Aorta (tissue), 5 donors: ENCODE data around the gene CCT6B. TPM values are rescaled to one million over a fixed set of nuclear protein-coding genes. Genes with fewer than 3 reads are reported as not detected.
"Not testable (repeated sequence)": the region's sequence is repeated elsewhere in the genome, so short reads cannot be mapped to it uniquely, and the experiment has no call there.

ENCODE experiments used
- ATAC-seq: fragments of 200-7000 bp; cut with Tn5 transposase; one replicate; pipeline ENCODE4 v1.9.1; 2022; ENCODE audit warnings: moderate library complexity; ENCODE audit not compliant: low FRiP score
- DNase-seq, 2 donors: peaks; one replicate each; pipeline ENCODE4 v3.0.0-alpha.2; 2020
- H3K27ac ChIP-seq, 2 donors: one replicate each; pipeline ENCODE4 v1.5.1; 2013; ENCODE audit warnings: low read length in 2 of 2, mild to moderate bottlenecking in 2 of 2, moderate library complexity in 2 of 2, control low read depth in 1 of 2, inconsistent platforms in 1 of 2, low read depth in 1 of 2
- H3K27me3 ChIP-seq, 2 donors: one replicate each; pipeline ENCODE4 v1.6.1; 2013; ENCODE audit warnings: control low read depth in 1 of 2, low read length in 1 of 2, mild to moderate bottlenecking in 1 of 2, moderate library complexity in 1 of 2; ENCODE audit not compliant: insufficient read depth in 2 of 2, control insufficient read depth in 1 of 2
- H3K36me3 ChIP-seq, 2 donors: one replicate each; pipeline ENCODE4 v1.6.1; 2013; ENCODE audit warnings: control low read depth in 1 of 2, low read length in 1 of 2, mild to moderate bottlenecking in 1 of 2; ENCODE audit not compliant: insufficient read depth in 2 of 2, control insufficient read depth in 1 of 2
- H3K4me1 ChIP-seq, 2 donors: one replicate each; pipeline ENCODE4 v1.6.1; 2013; ENCODE audit warnings: low read length in 2 of 2, control low read depth in 1 of 2, mild to moderate bottlenecking in 1 of 2, moderate library complexity in 1 of 2; ENCODE audit not compliant: insufficient read depth in 2 of 2, control insufficient read depth in 1 of 2
- H3K4me3 ChIP-seq, 2 donors: one replicate each; pipeline ENCODE4 v1.5.1; 2013; ENCODE audit warnings: low read length in 2 of 2, control low read depth in 1 of 2, mild to moderate bottlenecking in 1 of 2
- H3K9me3 ChIP-seq: one replicate; pipeline ENCODE4 v1.6.1; 2013; ENCODE audit warnings: mild to moderate bottlenecking, low read length; ENCODE audit not compliant: control insufficient read depth
- WGBS, 2 donors: extraction: QIAGEN DNeasy Blood & Tissue Kit; methylation state at CpG; one replicate each; pipeline ENCODE4 v1.1.7; 2013; 5-methylcytosine and 5-hydroxymethylcytosine counted together
- intact Hi-C, 2 donors: fragments of 100-400 bp; cut with DNase I; formaldehyde crosslinking; loops; one replicate each; pipeline versions ENCODE4 v1.14.2 to v1.15.0; 2022
- polyA plus RNA-seq, 2 donors: library from polyadenylated mRNA; stranded (reverse); fragments of 200-250 nt; gene quantifications; one replicate each; pipeline ENCODE4 v1.2.3, GENCODE V29; 2013
- total RNA-seq, 2 donors: library from RNA; stranded (reverse); fragmentation: NEBNext Ultra II Directional; extraction: Animal tissue kit (Norgen Biotek cat#: 25700); gene quantifications; one replicate each; pipeline ENCODE4 v1.2.1, GENCODE V29; 2021
- donor health status: healthy with polysubstance abuse.
- donor health status: Bipolar disorder and iron deficiency.
- donor health status: DM: no; HTN: no; CAD: no.
- donor health status: DM: no; HTN: no; CAD: no.
- donor health status: DM: yes; HTN: yes; CAD: no.

CCT6B gene
- total and polyA plus RNA-seq, 4 donors, result 0.63 to 2.6 (median 2.2) TPM

DNA sequence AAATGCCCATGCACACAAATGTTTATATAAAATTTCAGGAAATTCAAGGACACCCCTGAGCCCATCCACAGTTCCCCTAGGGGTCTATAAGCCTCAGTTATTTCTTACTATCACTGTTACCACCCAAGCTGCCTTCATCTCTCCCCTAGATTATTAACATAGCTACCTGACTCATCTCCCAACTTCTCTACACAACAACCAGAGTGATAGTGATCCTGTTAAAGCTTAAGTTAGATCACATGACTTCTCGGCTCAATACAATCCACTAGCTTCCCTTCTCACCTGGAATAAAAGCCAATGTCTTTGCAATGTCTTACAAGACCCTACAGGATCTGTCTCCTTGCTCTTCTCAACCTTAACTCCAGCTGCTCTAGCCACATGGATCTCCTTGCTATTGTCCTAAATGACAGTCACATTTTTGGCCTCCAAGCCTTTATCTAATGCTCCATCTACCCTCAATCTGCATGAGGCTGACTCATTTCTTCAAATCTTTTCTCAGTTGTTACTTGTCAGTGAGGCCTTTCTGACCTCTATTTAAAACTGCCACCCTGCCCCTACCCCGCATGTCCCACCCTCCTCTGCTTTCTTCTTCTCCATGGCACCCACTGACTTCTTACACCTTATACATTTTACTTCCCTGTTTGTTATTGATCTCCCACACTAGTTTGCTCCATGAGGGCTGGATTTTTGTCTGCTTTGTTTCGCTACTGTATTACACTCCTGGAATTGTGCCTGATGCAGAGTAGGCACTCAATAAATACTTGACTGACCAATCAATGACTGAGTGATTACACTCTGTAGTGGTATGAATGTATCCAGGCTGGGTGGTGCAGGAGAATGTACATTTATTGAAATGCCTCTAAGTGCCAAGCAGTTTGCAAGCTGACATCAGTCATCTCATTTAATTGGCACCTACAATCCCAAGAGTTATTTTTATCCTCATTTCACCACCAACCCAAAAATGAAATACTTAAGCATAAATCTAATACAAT lies 13.8 kb upstream of the CCT6B start:
- no peak overlapping the region for H3K27ac ChIP-seq
- no peaks in the 10 kb centered on the region for H3K27me3 ChIP-seq
- H3K9me3 ChIP-seq, result no peaks in the 10 kb centered on the region
- DNase-seq (no peak), ATAC-seq (no peak)
- intact Hi-C loops, result no loop called here
- no peak overlapping the region for H3K4me3 ChIP-seq
- no peaks in the 10 kb centered on the region for H3K4me1 ChIP-seq
- no peaks in the 10 kb centered on the region for H3K36me3 ChIP-seq
- 79 to 86% methylated on average over 3 of the region's 3 CpGs for WGBS, 2 donors

GRCh38 chr17:34974179-34974578 lies 12.9 kb upstream of the CCT6B start:
- intact Hi-C loops, result no loop called here

DNA sequence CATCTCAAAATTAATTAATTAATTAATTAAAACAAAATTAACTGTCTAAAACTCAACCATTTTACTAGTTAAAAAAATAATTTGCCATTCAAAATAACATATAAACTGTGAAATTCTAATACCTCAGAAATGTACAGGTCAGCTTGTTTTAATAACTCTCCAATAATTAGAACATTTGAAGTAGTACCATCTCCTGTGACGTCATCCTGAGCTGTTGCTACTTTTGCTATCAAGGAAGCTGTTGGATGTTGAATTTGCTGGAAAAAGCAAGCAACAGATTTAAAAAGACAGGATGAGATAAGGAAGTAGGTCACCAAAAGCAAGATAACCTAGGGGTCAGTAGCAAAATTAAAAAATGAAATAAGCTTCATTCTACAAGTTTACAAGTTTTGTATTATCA lies 2.8 kb downstream of the CCT6B start:
- peaks cover 3 to 6% of the 10 kb centered on the region in 2 donors for H3K4me1 ChIP-seq
- DNase-seq (no peak), ATAC-seq (no peak)
- intact Hi-C loops, result no loop called here
- H3K9me3 ChIP-seq, result no peaks in the 10 kb centered on the region
- no peaks in the 10 kb centered on the region for H3K36me3 ChIP-seq
- H3K27me3 ChIP-seq, result no peaks in the 10 kb centered on the region
- 57 to 72% methylated on average over 1 of the region's 1 CpG for WGBS, 2 donors
- H3K4me3 ChIP-seq, result no peak overlapping the region
- H3K27ac ChIP-seq, result no peak overlapping the region

More at GRCh38 chr17:34974179-34974578, 12.9 kb upstream of the CCT6B start:
- DNase-seq (no peak), ATAC-seq (no peak)
- H3K27me3 ChIP-seq, result no peaks in the 10 kb centered on the region
- H3K4me1 ChIP-seq, result no peaks in the 10 kb centered on the region
- no peaks in the 10 kb centered on the region for H3K9me3 ChIP-seq
- no peak overlapping the region for H3K4me3 ChIP-seq
- WGBS, 2 donors, result 29 to 32% methylated on average over 2 of the region's 2 CpGs
- no peak overlapping the region for H3K27ac ChIP-seq
- H3K36me3 ChIP-seq, result no peaks in the 10 kb centered on the region

DNA sequence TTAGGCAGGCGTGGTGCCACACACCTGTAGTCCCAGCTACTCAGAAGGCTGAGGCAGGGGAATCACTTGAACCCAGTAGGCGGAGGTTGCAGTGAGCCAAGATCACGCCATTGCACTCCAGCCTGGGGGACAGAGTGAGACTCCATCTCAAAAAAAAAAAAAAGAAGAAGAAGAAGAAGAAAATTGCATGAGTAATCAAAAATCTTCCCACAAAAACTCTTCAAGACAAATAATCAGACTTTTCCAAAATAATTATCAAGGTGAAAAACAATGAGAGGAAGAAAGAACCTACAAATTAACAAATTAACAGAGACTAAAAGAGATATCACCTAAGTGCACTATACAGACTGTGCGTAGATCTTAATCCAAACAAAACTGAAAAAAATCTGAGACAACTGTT lies 10.5 kb downstream of the CCT6B start:
- H3K4me1 ChIP-seq, result not testable (repeated sequence)

DNA sequence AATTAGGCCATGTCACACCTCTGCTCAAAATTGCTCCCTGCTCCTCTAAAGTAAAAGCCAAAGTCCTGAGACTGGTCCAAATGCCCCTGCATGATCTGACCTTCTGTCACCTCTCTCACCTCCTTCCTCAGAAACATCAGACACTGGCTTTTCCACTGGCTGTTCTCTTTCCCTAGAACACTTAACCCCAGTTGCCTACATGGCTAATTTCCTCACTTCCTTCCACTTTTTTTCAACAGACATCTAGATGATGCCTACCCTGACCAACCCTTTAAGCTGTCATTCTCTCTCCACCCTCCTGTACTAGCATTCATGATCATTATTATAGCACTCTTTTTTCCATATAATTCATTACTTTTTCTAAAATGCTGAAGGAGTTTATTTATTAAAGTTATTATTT lies 31.0 kb downstream of the CCT6B start:
- ATAC-seq, result no peak

More for the DNA sequence above, 10.5 kb downstream of the CCT6B start:
- intact Hi-C loops, DNase-seq, ATAC-seq, H3K36me3 ChIP-seq, H3K4me3 ChIP-seq, H3K9me3 ChIP-seq, H3K27ac ChIP-seq, H3K27me3 ChIP-seq: not testable (repeated sequence)
- WGBS, 2 donors, result 88 to 92% methylated on average over 4 of the region's 4 CpGs

GRCh38 chr17:34926661-34927060 lies 34.6 kb downstream of the CCT6B start:
- H3K4me3 ChIP-seq, result no peak overlapping the region
- H3K27me3 ChIP-seq, result no peaks in the 10 kb centered on the region
- WGBS, 2 donors, result 83 to 88% methylated on average over 3 of the region's 3 CpGs
- H3K27ac ChIP-seq, result no peak overlapping the region
- intact Hi-C loops, result no loop called here
- H3K36me3 ChIP-seq, result no peaks in the 10 kb centered on the region
- H3K4me1 ChIP-seq, result no peaks in the 10 kb centered on the region
- H3K9me3 ChIP-seq, result no peaks in the 10 kb centered on the region
- ATAC-seq (no peak), DNase-seq (no peak)

More for the DNA sequence above, 31.0 kb downstream of the CCT6B start:
- no peak for DNase-seq
- Histone ChIP-seq H3K27me3 (no peaks in the 10 kb centered on the region), H3K4me3 (no peak overlapping the region), H3K4me1 (no peaks in the 10 kb centered on the region), H3K36me3 (no peaks in the 10 kb centered on the region), H3K27ac (no peak overlapping the region), H3K9me3 (no peaks in the 10 kb centered on the region)
- intact Hi-C loops, result no loop called here

DNA sequence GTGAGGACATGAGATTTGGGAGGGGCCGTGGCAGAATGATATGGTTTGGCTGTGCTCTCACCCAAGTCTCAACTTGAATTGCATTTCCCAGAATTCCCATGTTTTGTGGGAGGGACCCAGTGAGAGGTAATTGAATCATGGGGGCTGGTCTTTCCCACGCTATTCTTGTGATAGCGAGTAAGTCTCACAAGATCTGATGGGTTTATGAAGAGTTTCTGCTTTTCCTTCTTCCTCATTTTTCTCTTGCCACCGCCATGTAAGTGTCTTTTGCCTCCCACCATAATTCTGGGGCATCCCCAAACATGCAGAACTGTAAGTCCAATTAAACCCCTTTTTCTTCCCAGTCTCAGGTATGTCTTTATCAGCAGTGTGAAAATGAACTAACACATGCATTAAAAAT lies 40.6 kb downstream of the CCT6B start:
- 84 to 87% methylated on average over 4 of the region's 4 CpGs for WGBS, 2 donors
- intact Hi-C loops, result no loop called here
- no peak for ATAC-seq

GRCh38 chr17:34917381-34917780 lies 43.9 kb downstream of the CCT6B start:
- no peaks in the 10 kb centered on the region for H3K9me3 ChIP-seq
- H3K4me3 ChIP-seq, result no peak overlapping the region
- intact Hi-C loops, result no loop called here
- ATAC-seq (no peak), DNase-seq (no peak)
- H3K27me3 ChIP-seq, result no peaks in the 10 kb centered on the region
- H3K4me1 ChIP-seq, result no peaks in the 10 kb centered on the region
- H3K36me3 ChIP-seq, result no peaks in the 10 kb centered on the region
- 88 to 93% methylated on average over 1 of the region's 1 CpG for WGBS, 2 donors
- H3K27ac ChIP-seq, result no peak overlapping the region

More for the DNA sequence above, 40.6 kb downstream of the CCT6B start:
- no peak overlapping the region for H3K27ac ChIP-seq
- no peaks in the 10 kb centered on the region for H3K4me1 ChIP-seq
- no peaks in the 10 kb centered on the region for H3K27me3 ChIP-seq
- DNase-seq, result no peak
- H3K36me3 ChIP-seq, result no peaks in the 10 kb centered on the region
- no peaks in the 10 kb centered on the region for H3K9me3 ChIP-seq
- no peak overlapping the region for H3K4me3 ChIP-seq

GRCh38 chr17:34916120-34916519 lies 45.1 kb downstream of the CCT6B start:
- ATAC-seq (no peak), DNase-seq (no peak)
- whole genome bisulfite sequencing, 2 donors, result 51 to 55% methylated on average over 2 of the region's 2 CpGs
- Histone ChIP-seq H3K27me3 (no peaks in the 10 kb centered on the region), H3K27ac (no peak overlapping the region), H3K36me3 (no peaks in the 10 kb centered on the region), H3K9me3 (no peaks in the 10 kb centered on the region), H3K4me1 (no peaks in the 10 kb centered on the region), H3K4me3 (no peak overlapping the region)
- intact Hi-C loops, result no loop called here
